OCI-LY7 (cell line): ENCODE measurements around the gene CDH23.

Experiments
- EZH2phosphoT487 ChIP-seq: fragments of 200-600 bp; sonication (generic); IDR thresholded peaks from 2 replicates; pipeline ENCODE4 v1.6.1; 2018; ENCODE audit warnings: low read depth, borderline replicate concordance, mild to moderate bottlenecking, mixed run types, antibody characterized with exemption, low read length, moderate library complexity, mixed read lengths
- TF ChIP-seq, protein P1 (sequence below): fragments of 200-600 bp; sonication (generic); conservative IDR thresholded peaks from 2 replicates; pipeline ENCODE4 v1.5.1; 2014; ENCODE audit warnings: mild to moderate bottlenecking, antibody characterized with exemption, low read length, moderate library complexity, mixed read lengths

DNA sequence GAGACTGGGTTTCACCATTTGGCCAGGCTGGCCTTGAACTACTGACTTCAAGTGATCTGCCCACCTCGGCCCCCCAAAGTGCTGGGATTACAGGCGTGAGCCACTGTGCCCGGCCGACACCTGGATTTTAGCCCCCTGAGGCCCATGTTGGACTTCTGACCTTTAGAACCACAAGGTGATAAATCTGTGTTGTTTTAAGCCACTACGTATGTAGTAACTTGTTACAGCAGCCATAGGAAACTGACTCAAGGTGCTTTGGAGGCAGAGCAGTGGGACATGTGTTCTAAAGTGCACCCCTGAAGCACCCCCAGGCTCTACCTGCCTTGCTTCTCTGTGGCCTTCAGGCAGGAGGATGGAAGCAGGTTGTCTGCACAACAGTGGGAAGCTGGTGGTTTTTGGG is 128.4 kb downstream of the CDH23 start:
- TF ChIP-seq, protein P1, sequence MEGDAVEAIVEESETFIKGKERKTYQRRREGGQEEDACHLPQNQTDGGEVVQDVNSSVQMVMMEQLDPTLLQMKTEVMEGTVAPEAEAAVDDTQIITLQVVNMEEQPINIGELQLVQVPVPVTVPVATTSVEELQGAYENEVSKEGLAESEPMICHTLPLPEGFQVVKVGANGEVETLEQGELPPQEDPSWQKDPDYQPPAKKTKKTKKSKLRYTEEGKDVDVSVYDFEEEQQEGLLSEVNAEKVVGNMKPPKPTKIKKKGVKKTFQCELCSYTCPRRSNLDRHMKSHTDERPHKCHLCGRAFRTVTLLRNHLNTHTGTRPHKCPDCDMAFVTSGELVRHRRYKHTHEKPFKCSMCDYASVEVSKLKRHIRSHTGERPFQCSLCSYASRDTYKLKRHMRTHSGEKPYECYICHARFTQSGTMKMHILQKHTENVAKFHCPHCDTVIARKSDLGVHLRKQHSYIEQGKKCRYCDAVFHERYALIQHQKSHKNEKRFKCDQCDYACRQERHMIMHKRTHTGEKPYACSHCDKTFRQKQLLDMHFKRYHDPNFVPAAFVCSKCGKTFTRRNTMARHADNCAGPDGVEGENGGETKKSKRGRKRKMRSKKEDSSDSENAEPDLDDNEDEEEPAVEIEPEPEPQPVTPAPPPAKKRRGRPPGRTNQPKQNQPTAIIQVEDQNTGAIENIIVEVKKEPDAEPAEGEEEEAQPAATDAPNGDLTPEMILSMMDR: no peak
- no peak for TF ChIP-seq EZH2phosphoT487
